Skin of body (tissue), 2 donors: ENCODE results near the gene GIMAP2. TPM values are rescaled to one million over a fixed set of nuclear protein-coding genes. Genes with fewer than 3 reads are reported as not detected.
"Not testable (repeated sequence)": the region's sequence is repeated elsewhere in the genome, so short reads cannot be mapped to it uniquely, and the experiment has no call there.

Experiments
- DNase-seq: peaks from one replicate; lab custom pipeline; 2025; lab: John Stamatoyannopoulos, UW
- total RNA-seq: library from RNA; depleted of rRNA; stranded (reverse); fragments of >200 nt; gene quantifications from one replicate; pipeline ENCODE4 v1.2.3, GENCODE V29; 2014

The GIMAP2 gene
- total RNA-seq: 7.3 TPM

DNA sequence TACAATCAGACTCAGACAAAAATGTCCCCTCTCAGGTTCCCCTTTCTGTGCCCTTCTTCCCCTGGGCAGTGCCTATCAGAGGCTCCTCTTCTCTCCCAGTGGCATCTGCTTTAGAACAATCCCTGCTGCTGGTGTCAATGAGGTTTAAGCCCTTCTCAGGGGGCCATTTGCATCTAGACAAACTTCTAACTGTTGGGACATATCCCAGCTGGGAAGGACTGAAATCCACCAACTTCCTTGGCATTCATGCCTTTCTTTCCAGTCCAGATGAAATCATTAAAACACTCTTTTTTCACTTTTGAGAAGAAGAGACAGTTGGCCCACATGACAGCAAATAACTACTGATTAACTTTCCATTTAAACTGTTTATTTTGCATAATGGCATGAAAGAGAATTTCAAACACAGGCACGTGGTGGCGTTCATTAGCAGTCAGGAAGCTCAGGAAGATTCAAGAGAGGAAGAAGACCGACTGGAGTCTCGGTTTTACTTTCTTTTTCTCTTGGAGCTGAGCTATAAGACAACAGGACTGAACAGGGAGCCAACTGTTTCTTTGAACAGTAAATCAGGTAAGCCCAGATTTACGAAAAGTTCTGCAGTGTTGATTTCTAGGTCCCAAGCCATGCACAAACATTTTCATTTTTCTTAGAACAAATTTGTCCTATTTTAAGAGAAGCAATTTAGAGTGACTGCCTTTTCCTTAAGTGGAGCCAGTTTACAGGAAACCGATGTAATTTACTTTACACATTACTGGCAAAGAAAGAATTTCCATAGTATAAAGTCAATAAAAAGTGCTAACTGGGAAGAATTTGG lies at the start of gene GIMAP2:
TSS of gene GIMAP2 (plus strand) at position 488 of the 811 bp plus-strand sequence. CDS start 1,354 bp downstream, outside the sequence.
- no peak for DNase-seq

DNA sequence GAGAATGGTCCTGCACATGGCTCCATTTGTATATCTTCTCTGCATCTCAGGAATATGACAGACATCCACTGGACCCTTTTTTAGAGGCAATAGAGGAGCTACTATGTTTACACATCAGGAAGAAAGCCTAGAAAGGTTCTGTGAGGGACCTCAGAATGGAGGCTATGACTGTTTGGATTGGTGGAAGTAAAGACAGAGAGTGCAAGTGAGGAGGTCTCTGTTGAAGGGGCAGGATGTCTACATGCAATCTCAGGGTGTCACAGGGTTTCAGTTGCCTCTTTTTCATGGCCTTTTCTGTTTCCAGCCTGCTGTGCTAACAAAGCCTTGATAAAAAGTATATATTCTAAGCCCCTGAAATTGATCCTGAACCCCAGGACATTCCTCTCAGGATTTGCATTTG lies 43.7 kb upstream of the GIMAP2 start:
- no peak for DNase-seq

DNA sequence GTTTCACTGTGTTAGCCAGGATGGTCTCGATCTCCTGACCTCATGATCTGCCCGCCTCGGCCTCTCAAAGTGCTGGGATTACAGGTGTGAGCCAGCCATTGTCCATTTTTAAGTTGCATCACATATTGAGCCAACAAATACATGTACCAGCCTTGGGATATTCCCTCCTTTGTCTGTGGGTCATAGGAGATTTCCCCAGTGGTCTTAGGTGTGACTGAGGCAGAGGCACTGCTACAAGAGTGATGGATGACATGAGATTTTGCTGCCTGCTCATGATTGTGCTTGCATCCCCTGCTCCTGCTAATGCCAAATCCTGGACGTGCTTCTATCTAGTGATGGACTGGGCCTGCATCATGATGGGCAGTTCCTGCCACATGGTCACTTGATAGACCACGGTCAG lies 42.6 kb upstream of the GIMAP2 start:
- no peak for DNase-seq

DNA sequence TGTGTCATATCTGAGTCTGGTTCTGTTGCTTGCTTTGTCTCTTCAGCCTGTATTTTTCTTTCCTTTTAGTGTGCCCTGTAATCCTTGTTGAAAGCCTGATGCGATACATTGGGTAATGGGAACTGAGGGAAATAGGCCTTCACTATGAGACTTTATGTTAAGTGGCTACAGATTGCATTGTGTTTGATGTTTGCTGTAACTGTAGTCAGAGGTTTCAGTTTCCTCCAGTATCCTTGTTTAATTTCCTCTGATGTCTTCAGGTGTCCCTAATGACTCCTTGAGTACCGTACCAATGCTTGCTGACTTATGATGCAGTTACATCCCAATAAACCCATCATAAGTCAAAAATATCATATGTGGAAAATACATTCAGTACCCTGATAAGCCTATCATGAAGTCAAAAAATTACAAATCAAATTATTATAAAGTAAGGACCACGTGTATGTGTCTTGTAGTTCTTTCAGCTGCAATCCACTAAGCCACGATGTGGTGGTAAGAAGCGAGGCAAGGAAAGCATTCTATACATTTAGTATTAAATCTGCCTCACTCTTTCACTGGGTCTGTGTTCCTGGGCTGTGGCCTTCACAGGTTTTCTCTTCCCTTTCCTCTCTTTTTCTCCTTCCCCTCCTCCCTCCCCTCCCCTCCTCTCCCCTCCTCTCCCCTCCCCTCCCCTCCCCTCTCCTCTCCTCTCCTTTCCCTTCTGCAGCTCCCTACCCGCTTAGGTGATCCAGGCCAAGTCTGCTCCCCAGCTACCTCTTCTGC lies 40.1 kb upstream of the GIMAP2 start:
- no peak for DNase-seq

DNA sequence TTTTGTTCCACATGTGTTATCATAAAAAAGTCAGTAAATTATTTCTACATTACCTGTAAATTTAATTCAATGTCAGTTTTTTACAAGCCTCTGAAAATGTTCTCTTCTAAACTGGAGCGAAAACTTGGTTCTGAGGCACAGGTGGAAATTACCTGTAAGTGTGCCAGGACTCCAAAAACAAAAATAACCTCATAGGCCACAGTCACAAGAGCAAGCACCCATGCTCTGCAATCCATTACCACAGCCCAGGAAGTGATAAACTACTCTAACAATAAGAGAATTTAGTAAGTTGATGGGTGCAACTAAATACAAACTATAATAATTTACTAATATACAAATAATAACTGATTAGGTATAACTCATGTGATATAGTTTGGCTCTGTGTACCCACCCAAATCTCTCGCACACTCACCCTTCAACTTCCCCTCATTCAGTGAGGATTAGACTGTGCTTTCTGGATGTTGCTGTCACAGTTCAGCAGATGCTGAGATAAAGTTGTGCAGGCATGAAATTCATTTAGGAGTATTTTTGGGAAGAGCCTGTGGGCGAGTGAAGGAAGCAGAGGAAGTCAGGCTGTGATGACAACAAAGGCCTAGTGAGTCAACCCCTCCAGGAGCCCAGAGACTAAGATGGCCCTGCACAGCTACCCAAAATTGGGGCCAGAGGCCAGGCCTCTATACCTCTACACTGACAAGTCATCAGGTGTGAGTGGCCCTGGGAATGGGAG lies 37.0 kb upstream of the GIMAP2 start:
- no peak for DNase-seq

DNA sequence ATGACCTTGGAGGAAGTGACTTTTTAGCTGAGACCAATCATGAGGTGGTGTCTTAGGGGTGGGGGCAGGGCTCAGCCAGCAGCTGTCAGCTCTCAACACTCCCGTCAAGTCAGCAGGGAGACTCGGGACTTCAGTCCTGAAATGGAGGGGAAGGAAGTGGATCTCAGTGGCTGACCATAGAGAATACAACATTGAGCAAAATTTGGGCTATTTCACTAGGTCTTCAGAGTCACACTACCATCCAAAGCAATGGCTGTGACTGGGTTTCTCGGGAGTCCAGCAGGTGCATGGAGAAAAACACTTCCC lies 36.5 kb upstream of the GIMAP2 start:
- no peak for DNase-seq

DNA sequence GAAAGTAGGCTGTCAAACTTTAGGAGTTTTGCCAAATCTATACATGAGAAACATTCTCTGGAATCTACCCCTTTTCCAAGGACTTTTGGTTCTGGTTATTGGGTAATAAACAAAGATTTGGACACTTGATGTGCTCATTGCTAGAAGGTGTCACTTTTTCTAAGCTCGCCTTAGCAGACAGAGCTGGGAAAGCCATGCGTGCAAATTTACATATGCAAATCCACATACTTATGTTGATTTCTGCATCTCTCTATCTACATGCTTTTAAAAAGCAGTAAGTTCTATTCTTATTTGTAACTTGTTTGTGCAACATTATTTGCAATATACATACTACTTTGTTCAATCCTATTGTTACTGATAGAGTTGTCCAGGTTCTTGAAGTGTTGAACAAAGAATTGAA lies 30.8 kb upstream of the GIMAP2 start:
- no peak for DNase-seq

DNA sequence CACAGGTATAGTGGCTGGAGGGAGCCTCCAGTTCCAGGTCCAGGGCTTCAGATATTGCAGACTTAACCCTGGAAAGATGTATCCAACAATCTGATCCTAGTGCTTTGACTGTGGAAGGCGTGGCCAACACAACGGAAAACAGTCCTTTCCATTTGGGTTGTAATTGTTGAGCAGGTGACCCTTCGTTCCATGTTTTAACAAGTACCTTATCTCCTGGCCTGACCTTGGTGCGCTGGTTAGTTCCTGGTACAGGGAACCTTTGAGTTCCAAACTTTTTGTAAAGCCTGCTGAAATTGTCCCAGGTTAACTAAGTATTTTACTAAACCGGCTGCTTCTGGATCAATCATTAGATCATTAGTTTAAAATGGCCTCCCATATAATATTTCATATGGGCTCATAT lies 29.5 kb upstream of the GIMAP2 start:
- DNase-seq: no peak

DNA sequence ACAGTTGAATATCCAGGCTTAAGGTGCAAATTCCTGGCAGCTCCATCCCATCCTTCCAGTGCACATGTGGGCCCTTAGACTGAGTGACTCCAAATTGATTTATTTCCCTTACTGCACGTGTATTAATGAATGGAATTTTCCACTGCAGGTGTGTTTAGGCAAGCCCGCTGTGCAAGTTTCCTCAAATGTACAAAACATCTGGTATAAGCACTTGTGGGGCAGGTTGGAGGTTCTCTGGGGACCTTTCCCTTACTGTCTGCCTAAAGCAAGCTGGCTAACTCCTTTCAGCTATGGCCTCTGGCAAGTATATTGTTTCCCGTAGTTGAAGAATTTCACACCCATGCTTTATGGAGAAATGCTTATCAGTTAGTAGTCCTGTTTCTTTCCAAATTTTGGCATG lies 28.0 kb upstream of the GIMAP2 start:
- no peak for DNase-seq

DNA sequence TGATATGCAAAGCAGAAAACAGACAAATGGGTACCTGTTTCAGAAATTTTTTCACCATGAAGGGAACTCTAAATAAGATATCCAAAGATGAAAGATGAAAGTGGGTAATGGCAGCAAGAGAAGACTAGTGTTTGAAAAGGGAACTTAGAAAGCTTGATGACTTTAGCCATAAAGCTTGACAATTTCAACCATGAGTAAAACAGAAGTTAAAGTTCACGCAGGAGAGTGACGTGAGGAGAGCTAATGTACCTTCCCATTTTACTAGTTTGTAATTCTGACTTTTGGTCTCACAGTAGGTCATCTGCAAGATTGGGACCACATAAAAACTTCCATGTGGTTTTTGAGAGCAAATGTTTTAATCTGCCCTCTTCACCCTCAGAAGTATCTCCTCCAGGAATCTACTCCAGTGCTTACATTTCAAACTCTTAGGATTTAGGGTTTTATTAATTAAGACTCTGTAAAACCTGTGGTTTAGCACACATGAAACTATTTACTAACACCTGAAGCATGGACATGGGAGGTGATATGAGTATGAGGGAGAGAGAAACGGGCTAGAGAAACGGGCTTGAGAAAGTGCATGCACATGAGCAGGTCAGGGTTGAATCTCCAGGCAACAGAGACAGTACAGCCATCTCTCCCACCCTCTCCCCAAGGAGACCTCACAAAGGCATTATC lies 24.4 kb upstream of the GIMAP2 start:
- DNase-seq: no peak

DNA sequence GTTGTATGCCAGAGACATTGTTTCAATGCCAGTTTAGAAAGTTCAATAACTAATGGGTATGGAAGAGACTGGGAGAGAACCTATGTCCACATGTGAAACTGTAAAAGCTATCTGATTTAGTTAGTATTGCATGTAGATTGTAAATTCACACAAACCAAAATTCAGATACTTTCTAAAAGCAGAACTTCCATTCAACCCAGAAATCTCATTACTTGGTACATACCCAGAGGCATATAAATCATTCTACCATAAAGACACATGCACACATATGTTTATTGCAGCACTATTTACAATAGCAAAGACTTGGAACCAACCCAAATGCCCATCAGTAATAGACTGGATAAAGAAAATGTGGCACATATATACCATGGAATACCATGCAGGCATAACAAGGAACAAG lies 22.7 kb upstream of the GIMAP2 start:
- DNase-seq: not testable (repeated sequence)

DNA sequence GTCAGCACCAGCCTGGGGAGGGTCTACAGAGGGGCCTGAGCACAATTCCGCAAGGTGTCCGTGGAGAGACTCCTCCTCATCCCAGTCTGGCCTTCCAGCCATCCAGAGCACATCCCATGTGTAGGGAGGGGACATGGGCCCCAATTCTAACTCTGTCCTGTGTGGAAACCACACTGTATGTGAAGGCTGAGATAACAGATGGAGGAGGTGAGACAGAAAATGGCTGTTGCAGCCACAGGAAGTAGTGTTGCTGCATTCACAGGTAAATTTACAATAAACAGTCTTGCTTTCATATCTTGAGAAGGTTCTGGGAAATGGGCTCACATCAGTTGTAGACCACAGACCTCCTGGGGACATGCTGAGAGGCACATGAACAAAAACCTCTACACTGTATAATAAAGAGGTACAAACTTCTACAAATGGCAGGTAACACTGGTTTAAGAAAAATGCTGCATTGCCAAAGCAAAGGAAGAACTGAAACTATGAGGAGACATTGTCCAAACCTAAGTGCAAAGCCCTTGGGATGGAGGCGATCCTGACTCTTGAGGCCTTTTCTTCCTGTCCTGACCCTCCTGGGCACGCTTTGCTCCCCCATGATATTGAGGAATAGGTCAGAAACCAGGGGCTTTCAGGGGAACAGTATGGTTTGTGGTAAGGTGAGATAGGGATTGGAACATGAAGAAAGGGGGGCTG lies 21.6 kb upstream of the GIMAP2 start:
- no peak for DNase-seq

DNA sequence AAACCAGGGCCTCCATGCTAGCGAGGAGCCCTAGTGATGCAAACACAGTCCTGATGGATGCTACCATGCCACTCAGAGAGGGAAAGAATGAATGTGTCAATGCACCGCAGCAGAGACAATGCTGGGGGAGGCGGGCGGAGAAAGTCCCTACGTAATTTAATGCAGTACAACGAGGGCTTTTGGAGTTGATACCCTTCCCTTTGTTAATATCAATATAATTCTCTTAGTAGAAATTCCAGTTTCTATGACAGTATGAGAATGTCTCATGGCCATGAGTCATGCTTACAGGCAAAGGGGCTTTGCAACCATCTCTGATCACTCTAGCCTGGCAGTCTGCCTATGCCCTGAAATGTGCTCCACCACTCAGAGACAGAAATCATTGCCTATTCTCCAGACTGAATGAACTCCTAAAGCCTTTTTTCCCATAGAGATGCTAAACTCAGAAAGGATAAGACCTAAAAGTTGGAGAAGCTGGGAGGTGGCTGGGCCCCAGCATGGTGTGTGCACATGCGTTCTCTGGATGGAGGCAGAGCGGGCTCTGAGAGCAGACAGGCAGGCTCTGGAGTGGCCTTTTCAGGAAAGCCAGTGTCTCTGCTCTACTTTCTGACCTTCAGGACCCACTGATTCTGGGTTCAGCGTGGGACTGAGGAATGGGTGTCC lies 20.3 kb upstream of the GIMAP2 start:
- no peak for DNase-seq

DNA sequence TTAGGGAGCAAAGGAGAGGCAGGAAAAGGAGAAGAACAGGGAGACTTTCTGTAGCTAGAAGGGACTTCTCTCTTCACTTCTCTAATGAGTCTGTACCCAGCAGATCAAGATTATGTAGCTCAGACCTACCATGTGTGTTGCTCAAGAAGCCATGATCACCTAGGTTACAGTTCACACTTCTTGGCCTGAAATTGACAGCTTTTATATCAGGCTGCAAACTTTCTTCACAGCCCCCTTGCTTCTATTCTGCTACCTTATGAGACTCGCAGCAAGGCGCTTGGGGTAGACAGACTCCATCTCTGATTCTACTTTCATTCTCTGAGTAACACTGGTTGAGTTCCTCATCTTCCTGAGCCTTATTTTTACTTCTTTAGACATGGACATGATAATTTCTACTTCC lies 19.6 kb upstream of the GIMAP2 start:
- DNase-seq: no peak

DNA sequence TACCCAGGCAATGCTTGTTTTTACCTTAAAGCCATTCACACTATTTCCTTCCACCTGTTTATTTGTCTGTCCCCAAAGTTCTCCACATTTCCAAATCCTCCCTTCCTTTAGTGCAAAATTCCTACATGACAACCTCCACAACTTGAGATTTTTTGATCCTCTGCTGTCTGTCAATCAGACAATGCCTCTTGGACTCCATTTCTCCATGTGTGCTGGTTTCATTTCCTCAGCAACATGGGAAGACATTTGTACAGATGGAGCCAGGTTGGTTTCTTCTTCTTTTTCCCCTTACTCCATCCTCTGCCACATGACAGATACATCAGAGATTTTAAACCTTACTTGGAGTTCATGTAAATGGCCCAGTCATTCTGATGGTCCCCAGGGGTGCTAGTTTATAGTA lies 19.1 kb upstream of the GIMAP2 start:
- no peak for DNase-seq

DNA sequence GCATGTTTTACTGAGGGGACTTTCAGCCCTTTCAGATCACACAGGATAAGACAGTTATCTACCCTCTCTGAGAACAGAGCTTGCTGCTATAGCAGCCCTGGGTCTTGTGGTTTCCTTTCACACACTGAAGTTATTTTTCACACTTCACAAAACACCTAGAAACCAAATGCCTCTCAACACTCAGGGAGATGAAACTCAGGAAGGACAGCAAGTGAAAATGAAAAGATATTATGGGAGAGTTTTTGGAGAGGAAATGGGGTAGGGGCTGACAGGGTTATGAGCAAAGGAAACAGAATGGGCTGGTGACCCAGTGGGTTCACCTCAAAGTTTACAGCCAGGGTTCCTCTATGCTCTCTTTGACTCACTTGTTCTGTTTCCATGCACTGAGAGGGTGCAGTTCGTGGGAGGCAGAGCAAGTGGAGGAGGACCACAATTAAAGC lies 17.0 kb upstream of the GIMAP2 start:
- DNase-seq: no peak

DNA sequence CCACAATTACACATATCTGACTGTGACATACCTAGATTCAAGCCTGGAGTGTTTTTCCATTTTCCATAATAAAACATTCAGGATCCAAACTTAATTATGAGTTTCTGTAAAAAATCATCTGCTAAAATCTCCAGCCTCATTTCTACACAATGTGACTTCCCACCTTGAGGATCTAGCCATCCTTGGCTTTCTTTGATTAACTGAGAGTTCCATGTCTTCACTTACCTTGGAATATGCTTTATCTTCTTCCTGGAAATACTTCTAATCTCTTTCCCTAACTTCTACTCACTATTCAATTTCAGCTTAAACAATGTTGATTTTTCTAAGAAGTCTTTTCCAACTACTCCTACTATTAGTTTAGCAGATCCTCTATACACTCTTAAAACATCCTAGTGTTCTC lies 16.5 kb upstream of the GIMAP2 start:
- DNase-seq: no peak

DNA sequence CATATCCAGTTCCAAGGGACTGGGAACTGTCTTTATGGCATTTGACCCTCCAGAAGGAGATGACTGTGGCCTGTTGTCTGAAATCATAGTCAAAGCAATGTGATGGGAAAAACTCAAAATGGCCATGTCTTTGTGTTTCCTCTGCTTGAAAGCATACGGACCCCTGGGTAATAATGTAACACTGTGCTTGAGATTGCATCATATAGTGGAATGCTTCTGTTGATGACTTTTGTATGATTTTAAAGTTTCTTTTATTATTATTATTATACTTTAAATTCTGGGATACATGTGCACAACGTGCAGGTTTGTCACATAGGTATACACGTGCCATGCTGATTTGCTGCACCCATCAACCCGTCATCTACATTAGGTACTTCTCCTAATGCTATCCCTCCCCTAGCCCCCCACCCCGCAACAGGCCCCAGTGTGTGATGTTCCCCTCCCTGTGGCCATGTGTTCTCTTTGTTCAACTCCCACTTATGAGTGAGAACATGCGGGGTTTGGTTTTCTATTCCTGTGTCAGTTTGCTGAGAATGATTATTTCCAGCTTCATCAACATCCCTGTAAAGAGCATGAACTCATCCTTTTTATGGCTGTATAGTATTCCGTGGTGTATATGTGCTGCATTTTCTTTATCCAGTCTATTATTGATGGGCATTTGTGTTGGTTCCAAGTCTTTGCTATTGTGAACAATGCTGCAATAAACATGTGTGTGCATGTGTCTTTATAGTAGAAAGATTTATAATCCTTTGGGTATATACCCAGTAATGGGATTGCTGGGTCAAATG lies 13.5 kb upstream of the GIMAP2 start:
- not testable (repeated sequence) for DNase-seq

DNA sequence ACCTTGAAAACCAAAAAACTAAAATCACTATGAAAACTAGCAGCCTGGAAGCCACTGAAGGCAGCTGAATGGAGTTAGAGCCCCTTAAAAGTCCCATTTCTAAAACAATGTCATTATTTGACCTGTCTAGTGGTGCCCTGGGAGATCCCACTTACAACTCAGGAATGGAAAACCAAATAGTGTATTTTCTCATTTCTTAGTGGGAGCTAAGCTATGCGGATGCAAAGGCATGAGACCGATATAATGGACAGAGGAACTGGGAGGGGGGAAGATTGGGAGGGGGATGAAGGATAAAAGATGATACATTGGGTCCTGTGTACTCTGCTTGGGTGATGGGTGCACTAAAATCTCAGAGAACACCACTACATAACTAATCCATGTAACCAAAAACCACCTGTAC lies 9.8 kb upstream of the GIMAP2 start:
- DNase-seq: no peak

DNA sequence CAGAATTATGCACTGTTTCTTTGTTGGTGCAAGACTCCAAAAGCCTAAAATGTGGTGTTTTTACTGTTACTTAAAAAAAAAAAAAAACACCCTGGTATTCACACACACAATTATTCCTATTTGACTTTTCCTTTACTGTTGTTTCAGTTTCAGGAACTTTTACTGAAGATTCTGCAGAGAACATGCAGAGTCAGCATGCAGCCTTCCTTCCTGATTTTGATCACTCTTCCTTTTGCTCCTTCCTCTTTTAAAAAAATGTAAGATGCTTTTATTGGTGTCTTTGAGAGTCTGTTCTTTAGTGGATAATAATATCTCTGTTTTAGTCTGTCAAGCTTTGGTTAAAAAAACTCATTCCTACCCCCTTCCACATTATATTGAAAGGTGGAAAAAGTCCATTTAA lies 9.2 kb upstream of the GIMAP2 start:
- DNase-seq: not testable (repeated sequence)
